SK-MEL-5 (cell line): ENCODE data around the gene NAA11. TPM values are rescaled to one million over a fixed set of nuclear protein-coding genes. Genes with fewer than 3 reads are reported as not detected.
A peak's percentile ranks its signal among the peaks of the same experiment; 100 is the strongest.

Source experiments
- DNase-seq: peaks from one replicate; pipeline ENCODE4 v3.0.0-alpha.2; 2016; ENCODE audit warnings: low read depth, low spot score
- in situ Hi-C: cut with HindIII; loops from 2 replicates; pipeline ENCODE4 v1.10.0; 2016; ENCODE audit warnings: low sequenced_read_pairs, high pct_unique_total_duplicates, low pct_unique_long_range_greater_than_20kb
- polyA plus RNA-seq, 2 experiments: library from polyadenylated mRNA; depleted of rRNA; stranded (reverse); fragments of >200 nt; gene quantifications; 2 replicates each; pipeline ENCODE4 v1.2.3, GENCODE V29; 2015
- total RNA-seq: library from RNA; depleted of rRNA; stranded (reverse); fragments of >200 nt; shearing (Covaris generic); gene quantifications from 2 replicates; pipeline ENCODE4 v1.2.3, GENCODE V29; 2014; rRNA removed

Gene NAA11
- total RNA-seq = 11.0 and 12.1 TPM in 2 replicates
- polyA plus RNA-seq (2015; cell fraction: cytosol; rRNA removed) = 14.0 and 18.4 TPM in 2 replicates
- polyA plus RNA-seq (2015; cell fraction: nucleus; rRNA removed) = 20.3 and 24.8 TPM in 2 replicates

DNA sequence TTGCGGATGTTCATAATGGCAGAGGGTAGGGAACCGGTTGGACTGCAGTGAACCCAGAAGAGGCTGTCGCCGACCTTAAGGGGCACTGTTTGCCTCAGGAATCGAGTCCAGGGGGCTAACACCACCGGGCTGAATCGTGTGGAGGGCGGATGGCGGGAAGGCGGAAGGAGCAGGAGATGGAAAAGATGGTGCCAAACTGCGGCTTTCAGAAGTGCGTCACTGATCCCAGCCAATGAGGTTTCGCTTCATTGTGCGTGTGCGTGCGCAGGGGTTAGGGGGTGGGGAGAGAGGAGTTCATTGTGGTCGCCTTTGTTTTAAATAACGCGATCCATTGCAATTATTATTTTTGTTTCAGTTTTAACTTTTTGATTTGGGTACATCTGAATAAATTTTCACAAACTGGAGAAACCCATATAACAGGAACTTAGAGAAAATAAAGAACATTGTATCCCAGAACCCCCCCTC lies at the start of gene NAA11:
Gene NAA11, minus strand, starts transcription at position 198 of the 465 bp plus-strand sequence. Its CDS starts 184 bp downstream, at position 14.
- in situ Hi-C loops = no loop called here
- peak; percentile 65 for DNase-seq

GRCh38 chr4:79370026-79370425 lies 44.2 kb upstream of the NAA11 start:
- no peak for DNase-seq
- in situ Hi-C loops = no loop called here

DNA sequence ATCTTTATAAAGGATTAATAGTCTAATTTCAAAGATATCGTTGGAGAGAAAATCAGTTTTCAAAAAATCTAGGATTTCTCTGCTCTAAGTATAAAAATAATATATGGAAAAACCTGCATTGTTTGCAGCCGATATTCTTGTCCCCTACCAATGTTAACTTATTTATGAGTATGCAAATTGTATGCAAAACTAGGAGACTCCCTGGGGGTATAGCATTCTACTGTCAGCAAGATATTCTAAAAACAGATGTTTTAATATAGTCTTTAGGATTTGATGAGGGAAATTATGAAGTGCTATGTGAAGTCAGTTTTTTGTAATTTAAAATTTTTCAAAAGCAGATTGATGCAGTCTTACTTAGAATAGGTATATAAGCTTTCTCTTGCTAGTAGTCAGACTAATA lies 41.2 kb upstream of the NAA11 start:
- in situ Hi-C loops = no loop called here
- DNase-seq = no peak

- in situ Hi-C loops = no loop called here
- DNase-seq = no peak
These were observed 40.6 kb upstream of the NAA11 start for GRCh38 chr4:79366422-79366821.

GRCh38 chr4:79364061-79364460 lies 38.2 kb upstream of the NAA11 start:
- in situ Hi-C loops = no loop called here
- DNase-seq = no peak

GRCh38 chr4:79362626-79363025 lies 36.8 kb upstream of the NAA11 start:
- in situ Hi-C loops = no loop called here
- DNase-seq = no peak

DNA sequence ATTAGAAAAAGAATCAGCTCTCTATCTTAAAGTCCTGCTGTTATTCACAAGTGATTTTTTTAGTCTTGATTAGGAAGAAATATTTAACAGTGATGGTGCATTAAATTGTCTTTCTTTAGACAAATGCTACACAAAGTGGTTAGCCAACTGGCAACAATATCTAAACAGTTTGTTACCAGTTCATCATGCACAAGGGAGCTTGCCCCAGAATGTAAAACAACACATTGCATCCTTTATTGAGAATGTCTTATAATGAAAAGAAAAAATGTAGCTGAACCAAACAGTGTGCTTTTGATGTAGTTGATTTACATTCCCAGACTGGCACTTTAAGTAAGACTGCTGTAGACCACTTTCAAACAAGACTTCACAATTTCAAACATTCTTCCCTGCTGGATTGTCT lies 34.1 kb upstream of the NAA11 start:
- no peak for DNase-seq
- in situ Hi-C loops = no loop called here

GRCh38 chr4:79358438-79358837 lies 32.6 kb upstream of the NAA11 start:
- DNase-seq = no peak
- in situ Hi-C loops = no loop called here

GRCh38 chr4:79357365-79357764 lies 31.5 kb upstream of the NAA11 start:
- in situ Hi-C loops = no loop called here
- DNase-seq = no peak

GRCh38 chr4:79353075-79353474 lies 27.2 kb upstream of the NAA11 start:
- in situ Hi-C loops = no loop called here
- no peak for DNase-seq

GRCh38 chr4:79348405-79348804 lies 22.5 kb upstream of the NAA11 start:
- in situ Hi-C loops = no loop called here

GRCh38 chr4:79341893-79342653 lies 16.2 kb upstream of the NAA11 start:
- in situ Hi-C loops = no loop called here
- DNase-seq = no peak

More at GRCh38 chr4:79348405-79348804, 22.5 kb upstream of the NAA11 start:
- DNase-seq = no peak

- in situ Hi-C loops = no loop called here
These were observed 14.7 kb upstream of the NAA11 start for GRCh38 chr4:79340568-79340967.

GRCh38 chr4:79338148-79338547 lies 12.3 kb upstream of the NAA11 start:
- DNase-seq = no peak
- in situ Hi-C loops = no loop called here

More at GRCh38 chr4:79340568-79340967, 14.7 kb upstream of the NAA11 start:
- DNase-seq = no peak

- DNase-seq = no peak
- in situ Hi-C loops = no loop called here
These were observed 8.9 kb upstream of the NAA11 start for GRCh38 chr4:79334783-79335182.

DNA sequence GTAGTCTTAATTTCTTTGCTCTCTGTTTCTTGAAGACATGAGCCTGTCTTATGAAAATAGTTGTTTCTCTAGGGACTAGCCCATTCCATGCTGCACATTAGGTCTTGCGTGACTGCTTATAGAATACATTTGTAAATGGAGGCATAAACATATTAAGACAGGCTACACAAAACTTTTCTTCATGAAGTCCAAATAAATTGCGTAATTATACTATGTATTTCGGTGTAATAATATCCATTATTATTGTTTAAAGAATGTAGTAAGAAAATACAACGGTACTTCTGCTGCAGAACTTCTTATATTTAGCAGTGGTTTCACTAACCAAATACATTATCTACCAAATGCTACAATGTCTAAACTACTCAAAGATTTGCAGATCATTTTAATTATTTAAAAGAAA lies 8.5 kb upstream of the NAA11 start:
- DNase-seq = no peak
- in situ Hi-C loops = no loop called here

DNA sequence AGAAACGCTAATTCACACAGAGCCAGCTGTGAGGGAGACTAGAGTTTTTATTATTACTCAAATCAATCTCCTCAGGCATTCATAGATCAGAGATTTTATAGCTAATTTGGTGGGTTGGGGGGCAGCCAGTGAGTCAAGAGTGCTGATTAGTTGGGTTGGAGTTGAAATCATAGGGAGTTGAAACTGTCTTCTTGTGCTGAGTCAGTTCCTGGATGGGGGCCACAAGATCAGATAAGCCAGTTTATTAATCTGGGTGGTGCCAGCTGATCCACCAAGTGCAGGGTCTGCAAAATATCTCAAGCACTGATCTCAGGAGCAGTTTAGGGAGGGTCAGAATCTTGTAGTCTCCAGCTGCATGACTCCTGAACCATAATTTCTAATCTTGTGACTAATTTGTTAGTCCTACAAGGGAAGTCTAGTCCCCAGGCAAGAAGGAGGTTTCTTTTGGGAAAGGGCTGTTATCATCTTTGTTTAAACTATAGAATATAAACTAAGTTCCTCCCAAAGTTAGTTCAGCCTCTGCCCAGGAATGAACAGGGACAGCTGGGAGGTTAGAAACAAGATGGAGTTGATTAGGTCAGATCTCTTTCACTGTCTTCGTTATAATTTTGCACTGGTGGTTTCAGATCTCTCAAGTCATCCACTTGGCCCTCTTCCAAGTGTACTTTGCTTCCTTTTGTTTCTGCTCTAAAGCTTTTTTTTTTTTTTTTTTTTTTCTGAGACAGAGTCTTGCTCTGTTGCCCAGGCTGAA lies 5.4 kb upstream of the NAA11 start:
- in situ Hi-C loops = no loop called here
- no peak for DNase-seq

- DNase-seq = no peak
- in situ Hi-C loops = no loop called here
These were observed 4.9 kb upstream of the NAA11 start for GRCh38 chr4:79330720-79331119.

GRCh38 chr4:79325436-79325835 lies 425 bp downstream of the NAA11 start:
- DNase-seq = peak; percentile 6
- in situ Hi-C loops = no loop called here
